MM.1S (cell line): ENCODE results near the gene DDHD1.

Experiments
- DNase-seq: peaks from one replicate; pipeline ENCODE4 v3.0.0-alpha.2; 2015
- H2AFZ ChIP-seq: fragments of 300-600 bp; sonication (generic); 2 replicates; pipeline ENCODE4 v1.6.0; 2016; ENCODE audit warnings: antibody characterized with exemption, low read length
- H3F3A ChIP-seq: fragments of 300-600 bp; sonication (generic); 2 replicates; pipeline ENCODE4 v1.6.1; 2016; ENCODE audit warnings: mild to moderate bottlenecking, antibody characterized with exemption, low read length, moderate library complexity, mixed read lengths; ENCODE audit not compliant: insufficient read depth
- H3K27ac ChIP-seq: fragments of 300-600 bp; sonication (generic); 2 replicates; pipeline ENCODE4 v1.5.1; 2016; ENCODE audit warnings: mild to moderate bottlenecking, low read length
- H3K27me3 ChIP-seq: fragments of 300-600 bp; sonication (generic); replicated peaks from 2 replicates; pipeline ENCODE4 v1.6.0; 2016; ENCODE audit warnings: low read length; ENCODE audit not compliant: insufficient read depth
- H3K36me3 ChIP-seq: fragments of 300-600 bp; sonication (generic); replicated peaks from 2 replicates; pipeline ENCODE4 v1.6.1; 2016; ENCODE audit warnings: mild to moderate bottlenecking, low read length, mixed read lengths; ENCODE audit not compliant: insufficient read depth
- H3K4me1 ChIP-seq: fragments of 300-600 bp; sonication (generic); 2 replicates; pipeline ENCODE4 v1.6.1; 2016; ENCODE audit warnings: low read length, mixed read lengths
- H3K4me2 ChIP-seq: fragments of 300-600 bp; sonication (generic); 2 replicates; pipeline ENCODE4 v1.6.0; 2016; ENCODE audit warnings: low read depth, low read length
- H3K4me3 ChIP-seq: fragments of 300-600 bp; sonication (generic); 2 replicates; pipeline ENCODE4 v1.5.1; 2016; ENCODE audit warnings: low read length, mixed read lengths
- H3K79me2 ChIP-seq: fragments of 300-600 bp; sonication (generic); 2 replicates; pipeline ENCODE4 v1.6.1; 2016; ENCODE audit warnings: mixed run types, low read length, mixed read lengths
- H3K9ac ChIP-seq: fragments of 300-600 bp; sonication (generic); 2 replicates; pipeline ENCODE4 v1.6.1; 2016; ENCODE audit warnings: low read length, mixed read lengths
- H3K9me2 ChIP-seq: fragments of 300-600 bp; sonication (generic); replicated peaks from 2 replicates; pipeline ENCODE4 v1.6.1; 2016; ENCODE audit warnings: mild to moderate bottlenecking, low read length, mixed read lengths; ENCODE audit not compliant: insufficient read depth
- H3K9me3 ChIP-seq: fragments of 300-600 bp; sonication (generic); replicated peaks from 2 replicates; pipeline ENCODE4 v1.6.1; 2016; ENCODE audit warnings: mild to moderate bottlenecking, low read length, mixed read lengths; ENCODE audit not compliant: insufficient read depth
- H4K20me1 ChIP-seq: fragments of 300-600 bp; sonication (generic); 2 replicates; pipeline ENCODE4 v1.6.1; 2016; ENCODE audit warnings: mild to moderate bottlenecking, low read length, moderate library complexity, mixed read lengths; ENCODE audit not compliant: insufficient read depth
- EZH2 ChIP-seq: fragments of 300-600 bp; sonication (generic); optimal IDR thresholded peaks from 2 replicates; pipeline ENCODE3; 2017; ENCODE audit warnings: low read depth, mild to moderate bottlenecking, antibody characterized with exemption, low read length, mixed read lengths
- EZH2phosphoT487 ChIP-seq: fragments of 300-600 bp; sonication (generic); IDR thresholded peaks from 2 replicates; pipeline ENCODE4 v1.6.1; 2018; ENCODE audit warnings: antibody characterized with exemption, low read length
- TF ChIP-seq, protein P1 (sequence below): fragments of 300-600 bp; sonication (generic); IDR thresholded peaks from 2 replicates; pipeline ENCODE4 v1.5.1; 2016; ENCODE audit warnings: antibody characterized with exemption, low read length, mixed read lengths

Gene DDHD1

DNA sequence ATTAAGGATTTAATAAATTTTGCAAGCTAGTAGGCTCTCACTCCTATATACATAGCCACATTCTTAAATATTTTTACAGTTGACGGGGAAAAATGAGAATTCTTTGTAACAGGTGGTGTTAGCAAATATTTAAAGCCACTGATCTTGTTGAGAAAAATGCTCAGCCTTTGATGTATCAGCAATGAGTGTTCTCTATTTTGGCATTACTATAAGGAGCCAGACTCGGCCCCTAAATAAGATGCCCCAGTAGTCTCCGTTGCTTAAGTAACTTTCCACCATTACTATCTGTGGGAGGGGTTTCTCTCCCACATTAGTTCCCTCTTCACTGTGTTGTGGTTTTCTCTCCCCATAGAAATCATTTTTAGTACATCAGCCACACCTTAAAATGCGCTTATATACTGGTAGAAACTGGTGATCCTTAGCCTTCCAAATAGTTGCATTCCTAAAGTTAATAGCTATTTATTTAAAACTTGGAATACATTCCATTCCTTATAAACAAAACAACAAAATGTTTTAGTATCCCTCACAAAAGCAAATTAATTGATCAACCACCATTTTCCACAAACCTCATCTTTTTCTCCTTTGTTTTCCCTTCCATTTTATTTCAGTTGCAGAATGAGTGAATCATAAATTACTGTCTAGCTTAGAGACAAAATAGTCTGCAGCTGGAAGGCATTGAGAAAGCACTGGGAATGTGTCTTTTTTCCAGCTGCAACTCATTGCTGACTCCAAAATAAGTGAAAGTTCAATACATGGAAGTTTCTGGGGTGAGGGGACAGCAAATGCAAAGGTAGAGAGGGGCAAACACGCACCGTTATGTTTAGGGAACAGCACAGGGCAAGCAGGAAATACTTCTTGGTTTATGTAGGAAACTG, 117.5 kb downstream of the DDHD1 start:
- TF ChIP-seq EZH2phosphoT487, result no peak
- Histone ChIP-seq H2AFZ (no peak overlapping the region), H3K9ac (no peak overlapping the region), H3K9me2 (no peaks in the 10 kb centered on the region), H3K9me3 (no peaks in the 10 kb centered on the region), H3K4me3 (no peak overlapping the region), H4K20me1 (no peaks in the 10 kb centered on the region), H3F3A (no peaks in the 10 kb centered on the region), H3K27me3 (no peaks in the 10 kb centered on the region), H3K27ac (no peak overlapping the region), H3K4me2 (no peak overlapping the region), H3K79me2 (no peaks in the 10 kb centered on the region), H3K4me1 (no peaks in the 10 kb centered on the region), H3K36me3 (no peaks in the 10 kb centered on the region)
- DNase-seq, result no peak

DNA sequence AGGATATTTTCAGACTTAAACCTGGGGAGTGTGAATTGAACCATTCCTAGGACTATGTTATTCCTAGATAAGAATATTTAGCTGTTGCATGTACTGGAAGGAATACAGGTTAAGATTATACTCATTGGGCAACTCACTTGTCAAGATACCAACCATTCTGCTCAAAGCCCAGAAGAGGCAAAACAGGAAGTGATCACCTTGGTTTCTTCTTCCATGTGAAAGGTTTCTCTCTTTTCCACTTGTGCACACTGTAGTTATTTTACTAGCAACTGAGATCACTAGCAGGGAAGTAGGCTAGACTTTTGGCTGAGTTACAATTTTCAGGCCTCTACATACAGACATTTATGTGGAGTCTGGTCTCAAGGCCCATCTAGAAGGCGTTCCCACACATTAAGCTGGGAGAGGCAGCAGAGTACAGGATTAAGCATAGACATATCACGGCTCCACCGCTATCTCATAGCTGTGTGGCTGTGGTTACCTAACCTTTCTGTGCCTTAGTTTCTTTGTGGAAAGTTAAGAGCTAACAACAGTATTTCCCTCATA, 118.4 kb downstream of the DDHD1 start:
- Histone ChIP-seq H2AFZ (no peak overlapping the region), H3K36me3 (no peaks in the 10 kb centered on the region), H3K9me3 (no peaks in the 10 kb centered on the region), H3K4me3 (no peak overlapping the region), H3K4me2 (no peak overlapping the region), H3K4me1 (no peaks in the 10 kb centered on the region), H3K27me3 (no peaks in the 10 kb centered on the region), H4K20me1 (no peaks in the 10 kb centered on the region), H3K79me2 (no peaks in the 10 kb centered on the region), H3K27ac (no peak overlapping the region), H3F3A (no peaks in the 10 kb centered on the region), H3K9me2 (no peaks in the 10 kb centered on the region), H3K9ac (no peak overlapping the region)
- DNase-seq, result no peak
- TF ChIP-seq, protein P1, sequence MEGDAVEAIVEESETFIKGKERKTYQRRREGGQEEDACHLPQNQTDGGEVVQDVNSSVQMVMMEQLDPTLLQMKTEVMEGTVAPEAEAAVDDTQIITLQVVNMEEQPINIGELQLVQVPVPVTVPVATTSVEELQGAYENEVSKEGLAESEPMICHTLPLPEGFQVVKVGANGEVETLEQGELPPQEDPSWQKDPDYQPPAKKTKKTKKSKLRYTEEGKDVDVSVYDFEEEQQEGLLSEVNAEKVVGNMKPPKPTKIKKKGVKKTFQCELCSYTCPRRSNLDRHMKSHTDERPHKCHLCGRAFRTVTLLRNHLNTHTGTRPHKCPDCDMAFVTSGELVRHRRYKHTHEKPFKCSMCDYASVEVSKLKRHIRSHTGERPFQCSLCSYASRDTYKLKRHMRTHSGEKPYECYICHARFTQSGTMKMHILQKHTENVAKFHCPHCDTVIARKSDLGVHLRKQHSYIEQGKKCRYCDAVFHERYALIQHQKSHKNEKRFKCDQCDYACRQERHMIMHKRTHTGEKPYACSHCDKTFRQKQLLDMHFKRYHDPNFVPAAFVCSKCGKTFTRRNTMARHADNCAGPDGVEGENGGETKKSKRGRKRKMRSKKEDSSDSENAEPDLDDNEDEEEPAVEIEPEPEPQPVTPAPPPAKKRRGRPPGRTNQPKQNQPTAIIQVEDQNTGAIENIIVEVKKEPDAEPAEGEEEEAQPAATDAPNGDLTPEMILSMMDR, result no peak
- TF ChIP-seq EZH2 (no peak), EZH2phosphoT487 (no peak)

DNA sequence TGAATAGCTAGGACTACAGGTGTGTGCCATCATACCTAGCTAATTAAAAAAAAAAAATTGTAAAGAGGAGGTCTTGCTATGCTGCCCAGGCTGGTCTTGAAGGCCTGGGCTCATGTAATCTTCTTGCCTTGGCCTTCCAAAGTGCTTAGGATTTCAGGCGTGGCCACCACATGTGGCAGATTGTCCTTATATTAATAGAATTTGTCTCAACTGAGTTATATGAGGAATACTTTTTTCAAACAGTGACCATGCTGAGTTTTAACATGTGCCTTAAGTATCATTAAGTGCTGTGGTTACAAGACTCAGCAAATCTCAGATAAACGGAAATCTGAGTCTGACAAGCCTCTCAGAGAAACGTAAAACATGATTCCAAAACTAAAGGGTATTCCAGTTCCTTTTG, 119.1 kb downstream of the DDHD1 start:
- Histone ChIP-seq H3K27ac (no peak overlapping the region), H3K9me2 (no peaks in the 10 kb centered on the region), H3K4me3 (no peak overlapping the region), H3K27me3 (no peaks in the 10 kb centered on the region), H3K9ac (no peak overlapping the region), H3K9me3 (no peaks in the 10 kb centered on the region), H4K20me1 (no peaks in the 10 kb centered on the region), H3K4me1 (no peaks in the 10 kb centered on the region), H3K36me3 (no peaks in the 10 kb centered on the region), H2AFZ (no peak overlapping the region), H3K79me2 (no peaks in the 10 kb centered on the region), H3K4me2 (no peak overlapping the region), H3F3A (no peaks in the 10 kb centered on the region)
- DNase-seq, result no peak
- TF ChIP-seq EZH2 (no peak), EZH2phosphoT487 (no peak)
- TF ChIP-seq, protein P1, result no peak
